Neural cell (in vitro differentiated cells): Measurements from ENCODE around the gene EGFL8.

ENCODE experiments used
- CTCF ChIP-seq: fragments of 450-650 bp; IDR thresholded peaks from 2 replicates; pipeline ENCODE4 v1.5.1; 2014; ENCODE audit warnings: antibody characterized with exemption, mild to moderate bottlenecking, moderate library complexity; ENCODE audit not compliant: poor library complexity, severe bottlenecking
- EP300 ChIP-seq: fragments of 450-650 bp; conservative IDR thresholded peaks from 2 replicates; pipeline ENCODE4 v1.6.1; 2014; ENCODE audit warnings: antibody characterized with exemption, mild to moderate bottlenecking, moderate library complexity; ENCODE audit not compliant: poor library complexity, severe bottlenecking
- EZH2 ChIP-seq: fragments of 200-600, 300-800 bp; shearing (Covaris generic), sonication (generic); IDR thresholded peaks from 2 replicates; pipeline ENCODE4 v1.6.1; 2014; ENCODE audit warnings: antibody characterized with exemption, low read length, borderline replicate concordance, mild to moderate bottlenecking; ENCODE audit not compliant: insufficient read depth, poor library complexity, severe bottlenecking

GRCh38 chr6:32190054-32190851 lies 25.9 kb downstream of the EGFL8 start, which contains the start of gene PBX2:
- no peak for TF ChIP-seq CTCF
- no peak for TF ChIP-seq EZH2
- peak; percentile 52 for TF ChIP-seq EP300
